NCI-H128 (cell line): ENCODE results near the gene PDLIM1.

Experiments used
- DNase-seq: peaks from one replicate; lab custom pipeline; 2025; ENCODE audit not compliant: unreplicated experiment; lab: John Stamatoyannopoulos, UW

PDLIM1 gene

DNA sequence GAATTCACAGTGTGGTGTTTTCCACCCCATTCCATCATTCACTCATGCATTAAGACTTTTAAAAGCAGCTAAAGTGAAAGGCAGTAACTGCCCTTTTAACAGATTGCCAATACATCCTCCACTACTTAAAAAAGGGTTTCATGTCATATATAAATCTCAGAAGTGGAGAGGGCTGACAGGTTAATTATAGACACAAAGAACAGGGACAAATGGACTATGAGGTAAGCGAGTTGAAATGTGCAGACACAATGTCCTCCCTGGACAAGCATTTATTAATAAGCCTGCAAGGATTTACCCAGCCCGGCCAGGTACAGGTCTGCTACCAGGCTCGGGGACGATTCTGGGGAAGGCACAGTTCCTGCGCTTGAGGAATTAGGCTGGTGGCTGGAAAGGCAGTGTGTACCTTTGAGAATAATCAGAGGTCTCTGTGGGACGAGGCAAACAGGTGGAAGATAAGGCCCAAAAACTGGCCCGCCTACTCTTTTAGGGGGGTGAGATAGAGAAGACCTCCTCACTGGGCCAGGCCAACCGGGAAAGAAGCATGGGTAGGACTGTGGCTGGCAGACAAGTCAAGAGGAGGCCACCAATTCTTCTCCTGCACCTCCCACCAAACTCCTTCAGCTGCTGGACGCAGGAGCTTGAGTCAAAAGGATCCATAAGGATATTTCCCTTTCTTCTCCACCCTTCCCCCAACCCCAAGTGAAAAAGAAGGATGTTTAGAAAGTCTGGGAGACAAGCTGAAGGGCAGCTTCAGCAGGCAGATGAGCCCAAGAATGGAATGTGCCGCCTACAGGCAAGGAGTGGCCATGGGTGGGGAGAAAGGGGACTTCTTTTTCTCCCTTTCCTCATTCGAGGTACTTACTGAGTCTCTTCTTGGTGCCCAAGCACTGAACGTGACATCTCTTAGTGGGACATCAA lies 1.5 kb downstream of the PDLIM1 start:
- no peak for DNase-seq

DNA sequence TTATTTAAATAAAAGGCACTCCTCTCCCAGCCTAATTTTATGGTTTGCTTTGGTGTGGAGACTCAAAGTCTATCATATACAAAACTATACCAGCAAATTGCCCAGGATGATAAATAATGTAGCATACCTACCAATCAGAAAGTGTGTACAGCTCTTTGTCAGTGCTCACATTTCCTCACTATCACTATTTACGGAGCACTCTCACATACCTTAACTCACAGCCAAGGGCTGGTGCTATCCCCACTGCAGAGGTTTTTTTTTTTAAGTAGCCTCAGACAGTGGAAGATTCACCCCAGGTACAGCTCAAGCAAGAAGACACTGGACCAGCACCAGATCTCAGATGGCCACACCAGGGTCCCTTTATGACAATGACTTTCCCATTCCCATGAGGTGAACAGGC lies 2.5 kb downstream of the PDLIM1 start:
- DNase-seq = no peak

DNA sequence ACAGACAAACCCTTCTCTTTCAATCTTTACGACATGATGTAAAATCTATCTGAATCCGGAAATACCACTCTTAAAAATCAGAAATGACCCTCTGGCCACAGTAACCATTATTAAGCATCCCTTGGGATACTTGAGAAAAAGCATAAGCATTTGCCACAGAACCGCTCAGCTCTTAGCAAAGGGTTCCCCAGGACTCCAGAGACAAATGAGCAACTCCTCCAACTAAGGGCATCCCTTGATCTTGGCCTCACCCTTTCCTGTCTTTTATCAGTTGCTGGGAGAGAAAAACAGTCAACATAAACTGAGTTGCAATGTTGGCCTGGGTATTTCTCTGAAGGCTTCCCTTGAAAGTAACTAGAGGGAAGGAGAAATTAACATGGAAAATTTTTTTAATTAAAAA lies 3.5 kb downstream of the PDLIM1 start:
- no peak for DNase-seq

DNA sequence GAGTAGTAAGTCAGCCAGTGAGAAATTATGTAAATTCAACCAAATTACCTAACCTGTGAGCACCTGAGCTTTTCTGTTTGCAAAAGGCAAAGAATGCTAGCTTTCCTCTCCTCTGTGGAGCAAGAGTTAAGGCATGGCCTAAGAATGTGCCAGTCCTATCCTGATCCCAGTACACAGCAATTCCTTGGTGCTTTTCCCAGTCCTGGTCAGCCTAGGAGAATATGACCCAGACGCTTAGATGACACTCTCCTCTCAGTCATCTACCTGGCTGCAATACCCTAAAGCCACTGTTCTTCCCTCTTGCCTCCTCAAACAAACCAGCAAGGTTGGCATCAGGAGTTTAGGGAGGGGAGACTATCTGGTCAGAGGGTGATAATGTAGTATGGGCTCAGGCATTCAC lies 4.1 kb downstream of the PDLIM1 start:
- no peak for DNase-seq

DNA sequence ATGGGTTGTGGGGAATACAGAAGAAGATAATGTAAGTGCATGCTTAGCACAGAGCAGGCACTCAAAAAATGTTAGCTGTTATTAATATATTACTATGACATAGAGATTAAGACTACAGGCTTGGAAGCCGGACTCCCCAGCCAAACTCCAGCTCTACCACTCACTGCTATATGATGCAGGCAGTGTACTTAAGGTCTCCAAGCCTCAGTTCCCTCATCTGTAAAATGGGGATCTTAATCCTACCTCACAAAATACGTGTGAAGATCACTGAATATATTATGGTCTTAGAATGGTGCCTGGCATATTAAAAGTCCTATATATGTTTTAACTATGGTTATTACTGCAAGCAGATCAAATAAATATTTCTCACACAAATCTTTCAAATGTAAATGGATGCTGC lies 5.2 kb downstream of the PDLIM1 start:
- DNase-seq = no peak

DNA sequence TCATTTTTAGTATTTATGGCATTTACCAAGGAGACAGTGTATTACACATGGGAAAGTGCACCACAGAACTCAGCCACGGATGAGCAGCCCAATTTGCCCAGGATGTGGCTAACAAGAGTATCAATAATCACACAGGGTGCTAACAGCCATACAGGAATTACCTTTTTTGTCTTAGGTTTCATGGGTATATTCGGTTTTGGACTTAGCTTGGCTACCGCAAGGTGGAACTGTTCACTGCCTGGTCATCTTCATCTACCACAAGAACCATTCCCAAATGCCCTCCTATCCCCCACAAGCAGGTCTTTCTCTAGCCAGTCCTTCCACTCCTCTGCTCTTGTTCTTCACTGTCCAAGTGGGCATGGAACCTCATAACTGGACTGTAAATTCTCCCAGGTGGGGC lies 6.0 kb downstream of the PDLIM1 start:
- DNase-seq = no peak

DNA sequence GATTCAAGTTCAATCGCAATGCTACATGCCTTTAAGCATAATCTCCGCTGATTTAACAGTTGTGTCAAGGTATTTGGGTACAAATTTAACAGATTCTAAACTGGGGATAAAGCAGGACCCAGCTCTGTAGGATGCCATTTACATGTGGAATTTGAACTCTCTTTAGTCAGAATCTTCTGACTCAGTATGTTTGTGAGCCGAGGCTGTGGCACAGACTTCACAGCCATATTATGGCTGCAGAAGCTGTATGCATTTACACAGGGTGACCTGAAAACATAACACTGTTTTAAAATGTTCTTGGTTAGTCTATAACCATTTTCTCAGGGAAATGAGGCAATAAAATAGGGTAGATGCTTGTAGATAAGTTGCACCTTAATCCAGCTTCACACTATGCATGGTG lies 8.7 kb downstream of the PDLIM1 start:
- DNase-seq = no peak

DNA sequence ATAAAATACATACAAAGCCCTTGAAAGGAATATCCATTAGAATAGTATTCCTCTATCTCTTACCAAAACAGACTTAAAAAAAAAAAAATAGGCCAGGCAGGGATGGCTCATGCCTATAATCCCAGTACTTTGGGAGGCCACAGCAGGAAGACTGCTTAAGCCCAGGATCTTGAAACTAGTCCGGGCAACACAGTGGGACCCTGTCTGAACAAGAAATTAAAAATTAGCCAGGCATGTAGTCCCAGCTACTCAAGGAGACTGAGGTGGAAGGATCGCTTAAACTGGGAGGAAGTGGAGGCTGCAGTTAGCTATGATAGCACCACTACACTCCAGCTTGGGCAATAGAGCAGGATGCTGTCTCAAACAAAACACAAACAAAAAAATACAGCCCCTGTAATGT lies 9.6 kb downstream of the PDLIM1 start:
- DNase-seq = no peak

DNA sequence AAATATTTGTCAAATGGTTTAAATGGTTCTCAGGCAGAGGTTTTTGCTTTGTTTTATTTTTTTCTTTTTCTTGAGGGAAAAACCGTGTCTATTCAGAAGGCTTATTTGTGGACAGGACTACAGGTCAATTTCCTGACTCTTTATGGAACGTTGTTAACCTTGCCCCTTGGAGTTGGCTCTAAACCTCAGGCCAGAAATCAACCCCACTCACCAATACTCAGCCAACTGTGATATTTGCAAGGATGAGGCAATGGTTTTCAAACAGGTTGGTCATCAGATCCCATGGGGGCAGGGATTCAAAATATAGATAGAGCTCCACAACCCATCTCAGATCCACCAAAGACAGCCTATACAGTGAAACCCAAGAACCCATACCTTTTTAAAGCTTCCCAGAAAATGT lies 10.2 kb downstream of the PDLIM1 start:
- DNase-seq = no peak

DNA sequence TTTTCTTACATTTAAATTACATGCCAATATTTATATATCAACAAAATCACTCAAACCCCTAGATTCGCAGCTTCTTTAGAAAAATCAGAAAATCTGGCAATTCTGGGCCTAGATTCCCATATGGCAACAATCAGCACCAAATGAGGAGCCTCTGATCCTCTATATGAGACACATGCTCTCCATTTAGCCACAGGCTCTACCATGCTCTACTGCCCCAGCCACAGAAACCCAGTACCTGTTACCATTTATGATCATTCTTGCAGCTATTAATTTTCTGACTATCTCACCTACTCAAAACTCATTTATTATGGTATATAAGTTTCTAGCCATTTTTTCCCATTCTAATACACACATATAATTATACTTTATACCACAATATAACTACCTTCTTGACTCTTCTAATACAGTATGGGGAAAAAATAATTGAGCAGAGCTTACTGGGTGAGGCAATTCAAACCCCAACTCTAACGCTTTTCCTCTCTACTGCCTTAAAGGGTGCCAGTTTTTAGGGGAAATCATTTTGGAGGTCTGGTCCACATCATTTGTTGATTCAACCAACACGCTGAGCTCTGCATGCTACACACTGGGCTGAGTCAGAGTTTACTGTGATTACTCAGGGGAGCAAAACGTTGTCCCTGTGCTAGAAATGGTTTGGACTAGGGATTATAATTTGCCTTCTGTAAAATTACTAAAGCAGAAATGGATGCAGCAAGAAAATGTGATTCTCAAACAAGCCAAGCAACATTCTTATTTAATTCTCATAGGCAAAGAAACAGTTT lies 11.6 kb downstream of the PDLIM1 start:
- DNase-seq = no peak

DNA sequence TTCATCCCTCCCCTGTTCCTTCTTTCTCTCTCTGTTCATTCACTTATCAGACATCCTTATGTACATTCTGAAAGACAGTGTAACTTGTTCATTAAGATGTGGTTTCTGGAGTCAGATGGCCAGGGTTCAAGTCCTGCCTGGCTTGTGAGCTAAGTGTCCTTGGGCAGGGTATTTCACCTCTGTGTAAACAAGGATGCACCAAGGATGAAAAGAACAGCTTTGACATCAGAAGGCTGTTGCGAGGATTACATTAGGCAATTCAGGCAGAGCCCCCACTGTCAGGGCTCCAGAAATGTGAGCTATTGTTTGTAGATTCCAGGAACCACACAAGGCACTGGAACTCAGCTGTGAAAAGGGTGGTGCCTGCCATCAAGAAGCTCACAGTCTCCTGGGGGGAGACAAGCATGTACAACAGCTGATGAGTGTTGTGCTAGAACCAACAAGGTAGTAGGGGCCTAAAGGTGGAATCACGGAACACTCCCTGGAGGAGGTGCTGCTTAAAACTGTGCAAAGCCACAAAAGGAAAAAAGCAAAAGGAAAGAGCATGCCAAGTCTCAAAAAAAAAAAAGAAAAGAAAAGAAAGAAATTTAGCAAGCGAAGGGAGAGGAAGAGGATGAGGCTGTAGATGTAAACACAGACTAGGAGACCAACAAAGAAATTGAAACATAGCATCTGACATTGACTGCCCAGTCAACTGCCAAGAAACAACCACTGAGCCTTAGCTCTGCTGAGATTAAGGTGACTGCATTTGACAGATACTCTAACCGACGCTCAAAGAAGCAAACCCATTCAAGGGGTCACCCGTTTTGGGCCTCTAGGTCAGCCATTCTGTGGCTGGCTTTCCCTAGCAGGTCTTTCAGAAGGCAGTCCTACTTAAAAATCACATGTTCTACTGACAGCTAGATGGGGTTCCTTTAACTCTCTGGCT lies 12.5 kb downstream of the PDLIM1 start:
- no peak for DNase-seq

DNA sequence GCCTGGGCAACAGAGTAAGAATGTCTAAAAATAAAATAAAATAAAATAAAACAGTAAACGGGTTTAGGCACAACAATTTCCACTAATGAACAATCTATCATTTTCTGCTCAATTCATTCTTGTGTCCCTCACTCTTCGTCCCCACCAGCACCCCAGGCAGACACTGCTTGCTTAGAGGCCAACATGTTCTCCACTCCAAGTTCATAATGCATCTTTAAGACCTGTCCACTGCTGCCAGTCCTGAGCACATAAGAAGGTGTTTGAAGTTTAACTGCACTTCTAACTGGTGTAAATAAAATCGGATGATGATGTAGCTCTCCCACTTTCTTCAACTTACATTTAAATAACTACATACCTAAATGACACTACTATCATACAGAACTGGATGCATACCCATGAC lies 13.2 kb downstream of the PDLIM1 start:
- no peak for DNase-seq

DNA sequence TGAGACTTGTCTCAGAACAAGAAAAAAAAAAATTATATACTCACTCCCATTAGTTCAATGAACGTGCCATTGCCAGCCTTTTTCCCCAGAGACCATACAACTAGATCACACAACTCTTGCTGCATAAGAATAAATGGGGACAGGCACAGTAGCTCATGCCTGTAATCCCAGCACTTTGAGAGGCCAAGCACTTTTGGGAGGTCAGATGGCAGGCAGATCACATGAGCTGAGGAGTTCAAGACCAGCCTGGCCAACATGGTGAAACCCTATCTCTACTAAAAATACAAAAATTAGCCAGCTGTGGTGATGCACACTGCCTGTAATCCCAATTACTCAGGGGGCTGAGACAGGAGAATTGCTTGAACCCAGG lies 13.6 kb downstream of the PDLIM1 start:
- no peak for DNase-seq

DNA sequence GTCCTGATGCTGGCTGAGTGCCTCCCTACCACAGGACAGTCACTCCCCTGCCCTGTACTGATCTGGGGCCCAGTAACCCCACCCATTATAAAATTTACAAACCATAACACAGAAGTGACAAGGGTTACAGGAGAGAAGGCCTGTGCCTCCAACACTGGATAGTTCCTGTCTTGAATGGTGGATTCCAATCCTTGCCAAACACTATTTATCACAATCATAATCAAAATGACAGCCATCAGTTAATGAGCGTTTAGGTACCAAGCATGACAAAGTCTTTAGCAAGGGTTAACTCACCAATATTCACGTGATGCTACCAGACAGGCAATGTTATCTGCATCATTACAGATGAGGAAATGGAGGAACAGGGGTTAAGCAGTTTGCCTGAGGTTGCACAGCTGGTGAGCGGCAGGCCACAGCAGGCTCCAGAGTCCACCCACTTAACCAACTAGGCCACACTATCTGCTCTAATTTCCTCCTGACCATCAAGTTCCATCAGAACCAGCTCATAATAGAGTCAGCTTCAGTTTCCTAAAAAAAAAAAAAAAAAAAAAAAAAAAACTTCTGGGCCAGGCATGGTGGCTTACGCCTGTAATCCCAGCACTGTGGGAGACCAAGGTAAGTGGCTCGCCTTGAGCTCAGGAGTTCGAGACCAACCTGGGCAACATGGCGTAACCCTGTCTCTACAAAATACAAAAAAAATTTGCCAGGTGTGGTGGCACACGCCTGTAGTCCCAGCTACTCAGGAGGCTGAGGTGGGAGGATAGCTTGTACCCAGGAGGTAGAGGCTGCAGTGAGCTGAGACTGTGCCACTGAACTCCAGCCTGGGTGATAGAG lies 14.2 kb downstream of the PDLIM1 start:
- DNase-seq = no peak

DNA sequence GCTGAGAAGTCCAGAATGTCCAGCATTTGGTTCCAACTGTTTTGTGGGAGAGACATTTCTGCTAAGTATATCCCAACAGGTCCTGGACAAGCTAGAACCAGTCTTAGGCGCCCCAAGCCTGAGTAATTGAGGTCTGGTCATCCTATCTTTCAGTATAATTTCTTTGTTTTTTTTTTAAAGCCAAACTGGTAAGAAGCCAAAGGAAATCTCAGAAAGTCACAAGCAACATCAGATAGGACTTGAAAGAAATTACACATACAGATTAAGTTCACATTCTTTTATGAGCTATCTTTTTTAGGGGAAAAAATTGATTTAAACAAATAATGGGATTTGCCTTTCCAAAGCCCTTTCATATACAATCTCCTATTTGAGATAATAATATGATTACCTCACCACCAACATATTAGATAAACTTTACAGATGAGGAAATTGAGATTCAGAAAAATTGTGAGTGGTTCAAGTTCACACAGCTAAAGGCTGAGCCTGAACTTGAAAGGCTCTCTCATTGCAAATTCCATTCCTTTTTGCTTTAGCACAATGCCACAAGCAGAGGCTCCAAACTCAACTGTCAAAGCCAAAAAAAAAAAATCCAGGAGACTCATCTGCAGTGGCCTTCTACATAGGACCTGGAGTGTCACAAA lies 15.0 kb downstream of the PDLIM1 start:
- DNase-seq = no peak

DNA sequence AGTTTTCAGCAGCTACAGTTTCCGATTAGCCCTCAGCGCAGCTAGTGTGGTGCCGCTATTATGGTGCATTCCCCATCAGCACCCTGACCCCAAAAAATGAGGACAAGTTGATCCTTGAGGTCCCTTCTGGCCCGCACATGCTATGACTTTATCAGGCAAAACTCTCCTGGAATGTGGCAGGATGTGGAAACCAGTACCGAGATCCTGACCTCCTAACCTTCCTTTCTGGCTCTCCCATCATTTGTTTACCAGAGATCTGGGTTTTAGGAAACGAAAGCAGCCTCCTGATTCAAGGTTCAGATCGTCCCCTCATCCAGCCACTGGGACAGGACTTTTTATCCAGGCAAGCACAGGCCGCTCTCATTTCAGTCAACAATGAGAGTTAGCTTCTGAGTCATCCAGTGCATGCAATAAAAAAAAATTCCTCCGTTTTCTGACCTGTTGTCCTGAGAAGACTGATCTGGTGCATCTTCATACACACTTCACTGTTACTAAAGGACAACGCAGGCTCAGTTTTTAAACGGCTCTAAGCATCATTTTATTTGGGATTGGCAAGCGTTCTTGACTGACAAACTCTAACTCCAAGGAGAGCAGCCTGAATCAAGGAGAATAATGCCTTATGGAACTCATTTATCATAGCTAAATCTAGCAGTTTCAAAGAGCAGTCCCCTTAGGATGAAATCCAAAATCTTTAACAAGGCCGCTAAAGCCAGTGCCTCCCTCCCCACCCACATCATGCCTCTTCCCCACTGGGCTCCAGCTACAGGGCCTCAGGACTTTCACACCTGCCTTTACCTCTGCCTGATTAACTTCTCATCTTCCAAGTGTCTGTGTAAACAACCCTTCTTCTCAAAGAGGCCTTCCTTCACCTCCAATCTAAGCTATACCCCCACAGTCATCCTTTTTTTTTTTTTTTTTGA lies 17.1 kb downstream of the PDLIM1 start:
- no peak for DNase-seq

DNA sequence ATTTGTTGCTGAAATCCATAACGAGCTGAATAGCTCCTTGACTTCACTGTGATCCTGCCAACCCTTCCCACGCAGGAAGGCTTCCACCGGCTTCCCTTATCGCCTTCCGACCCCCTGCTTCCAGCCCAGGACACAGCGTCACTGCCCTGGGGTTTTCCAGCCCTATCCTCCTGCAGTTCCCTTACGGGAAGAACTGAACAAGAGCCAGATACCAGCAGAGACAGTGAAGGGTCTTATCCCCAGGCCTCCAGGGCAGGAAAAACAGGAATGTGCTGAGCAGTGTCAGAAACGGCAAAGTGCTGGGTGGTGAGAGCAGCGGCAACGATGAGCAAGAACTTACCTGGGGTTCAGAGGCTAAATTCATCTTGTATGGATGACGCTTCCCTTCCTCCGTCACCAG lies 22.4 kb downstream of the PDLIM1 start:
- DNase-seq = no peak

DNA sequence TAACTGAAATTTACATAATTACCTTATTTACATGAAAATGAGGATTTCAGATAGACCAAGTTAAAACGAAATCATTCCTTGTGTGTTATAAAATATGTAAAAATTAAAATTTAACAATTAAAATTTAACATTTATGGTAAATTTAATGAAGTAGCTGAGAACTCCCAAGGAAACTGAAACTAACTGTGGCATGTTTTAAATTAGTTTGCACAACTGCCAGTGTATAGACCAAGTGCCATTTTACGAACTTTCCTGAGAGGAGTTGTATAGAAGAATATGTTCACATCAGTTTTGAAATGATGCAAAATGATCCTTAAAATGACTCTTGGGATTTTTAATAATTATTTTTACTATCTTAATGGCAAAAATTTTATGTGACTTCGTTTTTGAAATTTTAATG lies 23.6 kb downstream of the PDLIM1 start:
- no peak for DNase-seq

DNA sequence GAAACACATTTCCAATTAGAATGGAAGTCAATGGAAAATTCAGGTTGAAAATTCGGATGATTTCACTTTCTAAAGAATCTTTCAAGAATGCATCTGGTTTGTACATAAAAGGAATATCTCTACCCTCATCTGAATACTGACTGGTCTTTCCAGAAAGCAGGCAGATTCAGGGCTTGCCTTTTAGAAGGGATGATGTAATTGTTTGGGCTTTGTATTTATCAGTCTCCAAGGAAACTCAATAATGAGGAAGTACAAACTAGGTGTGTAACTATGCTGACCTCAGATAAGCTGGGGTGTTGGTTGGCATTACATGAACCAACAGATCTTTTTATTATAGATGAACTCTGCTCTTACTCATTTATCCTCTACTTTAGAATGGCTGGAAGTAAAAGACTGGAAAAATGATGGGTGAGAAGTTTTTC lies 24.1 kb downstream of the PDLIM1 start:
- no peak for DNase-seq
